ENCODE results near the gene COQ2.
"Not testable (repeated sequence)": the region's sequence is repeated elsewhere in the genome, so short reads cannot be mapped to it uniquely, and the experiment has no call there.

COQ2 gene

GRCh38 chr4:83285055-83285407 is 433 bp upstream of the COQ2 start:
- DNase-seq = peak in 7 of 51 donors; percentile 3 to 83 (median 18)

GRCh38 chr4:83283181-83283580 is 1.4 kb downstream of the COQ2 start:
- no peak for DNase-seq

DNA sequence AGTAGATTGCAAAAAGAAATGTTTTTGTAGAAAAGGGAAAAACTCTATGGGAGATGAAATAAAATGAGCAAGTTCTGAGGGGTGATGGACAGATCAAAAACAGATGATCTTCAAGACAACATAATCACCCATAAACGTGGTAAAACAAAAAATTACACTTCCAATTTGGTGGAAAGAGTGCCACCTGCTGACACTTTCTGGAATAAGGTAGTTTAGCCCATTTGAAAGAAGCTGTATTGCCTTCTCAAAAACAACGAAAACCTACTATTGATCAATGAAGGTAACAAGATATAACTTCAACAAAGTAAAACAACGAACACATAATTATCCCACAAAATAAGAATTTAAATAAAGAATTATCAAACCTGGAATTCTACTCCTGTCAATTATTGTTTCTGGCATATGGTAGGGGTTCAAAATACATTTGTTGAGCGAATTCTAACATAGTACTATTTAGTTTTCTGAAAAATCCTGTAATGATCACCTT is 2.5 kb downstream of the COQ2 start:
- DNase-seq = peak in 9 of 51 donors; percentile 0 to 39 (median 3)

- no peak for DNase-seq
Observed at GRCh38 chr4:83281307-83281706, 3.3 kb downstream of the COQ2 start.

- DNase-seq = no peak
Observed at GRCh38 chr4:83276299-83277040, 8.1 kb downstream of the COQ2 start.

GRCh38 chr4:83273926-83274325 is 10.7 kb downstream of the COQ2 start:
- not testable (repeated sequence) for DNase-seq

- DNase-seq = no peak
Observed at GRCh38 chr4:83272900-83273299, 11.7 kb downstream of the COQ2 start.

DNA sequence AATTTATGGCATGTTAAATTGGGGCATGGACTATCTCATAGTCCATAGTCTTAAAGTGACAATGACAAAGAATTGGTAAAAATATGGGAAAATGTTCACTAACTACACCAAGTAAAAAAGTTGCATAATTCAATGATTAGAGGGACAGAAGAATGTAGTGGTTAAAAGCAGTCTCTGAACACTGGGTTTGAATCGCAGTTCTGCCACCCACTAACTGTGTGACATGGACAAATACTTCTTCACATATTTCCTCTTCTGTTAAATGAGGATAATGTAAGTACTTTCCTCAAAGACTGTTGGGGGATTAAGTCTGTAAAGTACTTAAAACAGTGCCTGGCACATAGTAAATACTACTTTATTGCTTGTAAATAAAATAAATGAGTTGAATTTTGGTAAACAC is 15.3 kb downstream of the COQ2 start:
- DNase-seq = no peak

DNA sequence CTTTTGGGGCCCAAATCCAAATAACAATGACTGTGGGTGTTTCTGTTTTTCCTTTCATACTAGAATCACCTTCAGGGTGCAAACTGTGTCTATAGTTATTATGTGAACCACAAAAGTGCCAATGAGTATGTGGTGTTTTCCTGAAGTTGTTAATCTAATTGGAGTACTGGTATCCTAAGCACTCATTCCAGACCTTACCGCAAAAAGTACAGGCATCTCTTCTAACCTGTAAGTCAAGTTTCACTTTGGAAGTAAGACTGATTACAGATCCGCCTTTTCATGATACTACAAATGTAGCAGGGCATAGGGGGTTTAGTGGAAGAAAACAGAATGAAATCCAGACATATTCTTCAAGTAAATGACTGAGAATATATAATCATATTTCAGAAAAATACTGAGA is 16.1 kb downstream of the COQ2 start:
- DNase-seq = no peak

- DNase-seq = no peak
Observed at GRCh38 chr4:83267830-83268475, 16.6 kb downstream of the COQ2 start.

DNA sequence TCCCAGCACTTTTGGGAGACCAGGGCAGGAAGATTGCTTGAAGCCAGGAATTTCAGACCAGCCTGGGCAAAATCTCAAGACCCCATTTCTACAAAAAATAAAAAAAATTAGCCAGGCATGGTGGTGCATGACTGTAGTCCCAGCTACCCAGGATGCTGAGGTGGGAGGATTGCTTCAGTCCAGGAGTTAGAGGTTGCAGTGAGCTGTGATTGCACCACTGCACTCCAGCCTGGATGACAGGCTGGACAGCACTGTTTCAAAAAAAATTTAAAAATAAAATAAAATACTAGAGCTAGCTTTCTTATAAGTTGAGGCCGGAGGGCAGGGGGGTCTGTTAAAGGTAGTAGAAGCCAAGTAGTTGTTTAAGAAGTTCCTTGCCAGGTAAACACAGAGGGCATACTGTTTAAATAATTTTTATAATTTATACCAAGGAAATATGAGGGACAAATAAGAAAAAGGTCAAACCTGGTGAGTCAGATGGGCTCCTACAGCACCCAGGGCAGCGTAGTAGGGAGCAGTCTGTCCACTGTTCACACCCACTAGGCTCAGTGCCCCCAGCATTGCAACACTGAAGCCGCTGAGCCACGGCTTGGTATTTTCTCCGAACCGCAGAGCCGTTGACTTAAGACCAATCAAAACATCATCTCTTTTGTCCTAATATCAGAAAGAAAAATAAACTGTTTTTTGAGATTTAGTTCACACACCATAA is 17.3 kb downstream of the COQ2 start:
- DNase-seq = no peak

GRCh38 chr4:83266689-83267088 is 17.9 kb downstream of the COQ2 start:
- no peak for DNase-seq

DNA sequence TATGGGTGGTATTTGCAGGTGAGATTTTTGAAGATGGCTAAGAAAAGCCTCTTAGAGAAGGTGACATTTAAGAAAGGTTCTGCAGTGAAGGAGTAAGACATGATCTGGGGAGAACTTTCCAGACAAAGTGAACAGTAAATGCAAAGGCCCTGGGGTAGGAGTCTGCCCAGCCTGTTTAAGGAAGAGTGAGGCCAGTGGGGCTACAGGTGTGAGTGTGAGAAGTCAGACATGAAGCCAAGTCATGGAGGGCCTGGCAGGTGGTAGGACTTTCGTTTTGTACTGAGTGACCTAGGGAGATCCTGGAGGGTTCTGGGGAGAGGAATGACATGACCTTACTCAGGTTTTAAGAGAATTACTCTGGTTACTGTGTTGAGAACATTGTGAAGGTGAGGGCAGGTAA is 21.5 kb downstream of the COQ2 start:
- DNase-seq = no peak

DNA sequence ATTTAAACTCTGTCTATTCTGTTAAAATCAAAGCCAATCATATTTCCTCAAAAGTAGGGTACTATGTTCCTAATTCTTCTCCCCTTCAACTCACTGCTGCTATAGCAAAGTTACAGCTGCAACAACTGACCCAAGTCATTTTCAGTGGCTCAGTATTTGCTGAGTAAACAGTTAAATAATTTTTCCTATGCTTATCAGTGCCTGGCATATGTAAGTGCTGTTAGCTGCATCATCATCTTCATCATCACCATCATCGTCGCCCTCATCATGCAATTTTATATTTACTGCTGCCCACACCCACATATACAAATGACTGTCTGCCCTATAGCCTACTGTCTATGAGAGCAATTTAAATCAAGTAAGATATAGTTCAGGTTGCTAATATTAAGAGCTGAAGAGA is 21.9 kb downstream of the COQ2 start:
- DNase-seq = no peak

GRCh38 chr4:83261307-83261706 is 23.3 kb downstream of the COQ2 start:
- DNase-seq = no peak

DNA sequence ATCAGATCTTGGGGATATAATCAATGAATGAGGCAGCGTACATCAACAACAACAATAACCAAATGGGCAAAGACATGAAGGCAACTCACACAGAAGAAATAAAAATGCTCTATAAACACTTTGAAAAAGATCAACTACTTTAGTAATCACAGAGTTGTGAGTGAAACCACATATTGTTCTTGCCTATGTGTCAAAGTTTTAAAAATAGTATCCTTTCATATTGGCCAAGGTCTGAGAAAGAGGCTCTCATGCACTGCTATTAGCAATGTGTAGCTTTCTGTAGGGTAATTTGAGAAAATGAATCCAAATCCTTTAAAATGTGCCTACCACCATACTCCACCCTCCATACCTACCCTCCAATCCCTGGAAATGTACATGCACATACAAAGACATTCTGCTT is 25.0 kb downstream of the COQ2 start:
- no peak for DNase-seq

DNA sequence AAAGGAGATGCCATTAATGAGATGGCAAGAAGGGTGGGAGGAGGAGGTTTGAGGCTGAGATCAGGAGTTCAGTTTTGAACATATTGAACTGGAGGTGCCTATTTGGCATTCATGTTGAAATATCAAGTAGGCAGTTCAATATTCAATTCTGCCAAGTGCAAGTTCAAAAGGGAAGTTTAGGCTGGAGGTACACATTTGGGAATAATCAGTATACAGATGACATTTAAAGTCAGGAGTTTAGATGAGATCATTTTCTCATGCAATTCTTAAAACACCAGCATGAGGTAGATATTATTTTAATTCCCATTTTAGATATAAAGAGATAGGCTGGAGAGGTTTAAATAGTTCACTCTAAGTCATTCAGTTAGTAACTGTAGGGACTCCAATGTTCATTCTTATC is 26.1 kb downstream of the COQ2 start:
- DNase-seq = no peak

DNA sequence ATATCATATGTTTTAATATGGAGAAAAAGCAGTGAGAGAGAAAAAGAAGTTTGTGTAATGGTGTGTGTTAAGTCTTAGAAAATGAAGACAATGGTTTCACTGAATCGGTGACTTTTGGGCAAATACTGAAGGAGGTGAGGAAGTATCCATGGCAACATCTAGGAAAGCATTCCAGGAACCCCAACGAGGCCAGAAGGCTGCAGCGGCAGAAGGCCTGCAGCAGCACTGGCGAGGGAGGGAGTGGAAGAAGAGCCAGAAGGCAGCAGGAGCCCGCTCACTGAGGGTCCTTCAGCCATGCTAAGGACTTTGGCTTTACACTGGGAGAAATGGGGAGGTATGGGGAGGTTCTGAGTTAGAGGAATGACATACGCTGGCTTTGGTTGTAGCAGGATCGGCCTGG is 26.8 kb downstream of the COQ2 start:
- peak in 1 of 51 donors; percentile 13 for DNase-seq

DNA sequence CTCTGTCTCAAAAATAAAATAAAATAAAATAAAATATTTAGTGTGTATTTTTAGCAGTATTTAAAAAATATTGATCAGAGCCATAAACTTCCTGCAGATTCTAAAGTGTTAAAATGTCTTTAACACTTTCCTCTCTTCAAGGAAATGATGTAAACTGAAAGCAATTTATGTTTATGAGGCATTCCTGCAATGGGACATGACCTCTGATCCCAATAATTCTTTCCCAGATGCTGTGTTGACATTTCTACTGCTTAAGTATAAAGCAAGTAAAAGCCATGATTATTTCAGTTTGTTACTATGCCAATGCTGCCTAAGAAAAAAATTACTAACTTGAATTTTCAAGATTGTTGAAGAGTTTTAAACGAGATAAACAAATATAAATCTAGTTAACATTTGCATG is 29.0 kb downstream of the COQ2 start:
- DNase-seq = no peak

DNA sequence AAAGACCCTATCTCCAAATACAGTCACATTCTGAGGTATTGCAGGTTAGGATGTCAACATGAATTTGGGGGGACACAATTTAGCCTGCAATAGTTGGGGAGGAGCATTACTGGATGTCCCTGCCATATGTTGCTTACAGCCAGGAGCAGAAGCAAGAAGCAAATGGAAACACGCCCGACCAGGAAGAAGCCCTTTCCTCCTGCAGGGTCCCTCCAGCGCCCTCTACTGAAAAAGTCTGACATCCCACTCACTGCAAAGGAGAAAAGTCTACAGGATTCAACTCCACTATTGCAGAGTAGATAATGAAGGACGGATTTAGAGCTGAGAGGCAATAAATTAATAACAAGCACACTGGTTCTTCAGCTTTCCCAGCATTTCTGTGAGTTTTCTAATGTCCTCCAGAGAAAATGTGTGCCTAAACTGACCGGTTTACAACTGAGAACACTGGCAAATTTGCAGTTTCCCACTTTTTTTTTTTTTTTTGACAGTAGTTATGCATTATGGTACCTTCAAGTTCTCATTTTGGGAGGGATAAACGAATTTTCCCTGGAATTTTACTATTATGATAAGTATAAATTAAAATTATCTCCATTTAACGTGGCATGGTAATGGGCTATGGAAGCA is 31.7 kb downstream of the COQ2 start:
- DNase-seq = peak in 17 of 51 donors; percentile 1 to 43 (median 21)

DNA sequence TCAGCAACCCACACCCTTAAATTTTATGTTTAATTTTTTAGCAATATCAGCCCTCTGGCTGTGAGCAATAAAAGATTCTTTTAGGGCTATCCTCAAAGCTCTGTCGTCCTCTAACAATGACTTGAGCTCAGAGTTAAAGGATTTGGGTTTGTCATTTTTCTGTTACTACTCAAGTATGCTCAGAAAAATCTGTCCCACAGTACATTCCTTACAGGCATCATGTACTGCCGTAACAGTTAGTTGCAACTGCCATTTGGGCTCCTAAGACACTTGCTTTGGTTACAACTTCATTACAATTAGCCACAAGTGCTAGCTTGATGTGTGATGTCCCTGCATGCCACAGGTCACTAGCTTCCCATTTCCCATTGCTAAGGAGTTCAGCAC is 33.2 kb downstream of the COQ2 start:
- DNase-seq = no peak
